ENCODE results near the gene CTSW. TPM values are rescaled to one million over a fixed set of nuclear protein-coding genes. Genes with fewer than 3 reads are reported as not detected.

CTSW gene
- total and polyA plus RNA-seq, 10 donors, result 5.6 to 38.2 (median 23.2) TPM

- intact Hi-C loops (cut with DNase I; ENCODE audit: low total_unique reads), result no loop called here
- peaks cover 16 to 58% (median 45%) of the 10 kb centered on the region in 6 donors for H3K4me1 ChIP-seq
- DNase-seq, result peak; percentile 98
- peak overlapping the region; percentile 30 to 77 (median 47) for H3K4me3 ChIP-seq
- TF ChIP-seq POLR2AphosphoS5 (IDR thresholded peaks at IDR 0.05) (peak; percentile 94 to 98 (median 96)), POLR2A (IDR thresholded peaks at IDR 0.05) (peak in 1 of 3 donors; percentile 43), CTCF (IDR thresholded peaks at IDR 0.05 in 8 of 11, conservative IDR thresholded peaks at IDR 0.05 in 3 of 11) (peak in 2 of 11 experiments; percentile 8 to 51)
- no peaks in the 10 kb centered on the region for H3K36me3 ChIP-seq
- 5 to 10% (median 6%) methylated on average over 48 to 54 of the region's 54 CpGs for WGBS, 5 donors
- peak overlapping the region; percentile 63 to 91 (median 83) for H3K27ac ChIP-seq
- H3K27me3 ChIP-seq (replicated peaks in 1 of 7), result peaks cover 0 to 11% (median 0%) of the 10 kb centered on the region in 7 donors
- H3K9me3 ChIP-seq, result no peaks in the 10 kb centered on the region
Observed at GRCh38 chr11:65873318-65874156, 6.1 kb upstream of the CTSW start.

DNA sequence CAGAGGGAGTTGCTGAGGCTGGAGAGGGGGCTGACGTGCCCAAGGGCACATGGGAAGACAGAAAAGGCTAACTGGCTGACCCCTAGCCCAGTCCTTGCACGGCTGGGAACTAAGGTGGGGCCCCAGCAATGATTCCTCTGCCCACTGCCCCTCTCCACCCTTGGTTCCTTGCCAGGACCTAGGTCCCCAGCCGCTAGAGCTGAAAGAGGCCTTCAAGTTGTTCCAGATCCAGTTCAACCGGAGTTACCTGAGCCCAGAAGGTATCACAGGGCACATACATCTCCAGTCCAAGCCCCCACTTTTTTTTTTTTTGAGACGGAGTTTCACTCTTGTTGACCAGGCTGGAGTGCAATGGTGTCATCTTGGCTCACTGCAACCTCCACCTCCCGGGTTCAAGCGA is 390 bp downstream of the CTSW start:
- Histone ChIP-seq H3K36me3 (peaks cover 0 to 39% (median 26%) of the 10 kb centered on the region in 6 donors), H3K9me3 (no peaks in the 10 kb centered on the region), H3K4me3 (peak overlapping the region in 6 of 8 donors; percentile 3 to 58 (median 28)), H3K4me1 (peaks cover 5 to 53% (median 30%) of the 10 kb centered on the region in 6 donors), H3K27me3 (replicated peaks in 1 of 7) (no peaks in the 10 kb centered on the region), H3K27ac (peak overlapping the region in 5 of 8 donors; percentile 18 to 79 (median 65))
- intact Hi-C loops (cut with DNase I; ENCODE audit: low total_unique reads), result no loop called here
- TF ChIP-seq POLR2A (IDR thresholded peaks at IDR 0.05) (no peak), CTCF (IDR thresholded peaks at IDR 0.05 in 8 of 11, conservative IDR thresholded peaks at IDR 0.05 in 3 of 11) (no peak), POLR2AphosphoS5 (IDR thresholded peaks at IDR 0.05) (no peak)
- DNase-seq, result no peak
- 61 to 81% (median 70%) methylated on average over 7 of the region's 7 CpGs for WGBS, 5 donors

GRCh38 chr11:65880844-65881421 is 1.3 kb downstream of the CTSW start:
- H3K4me3 ChIP-seq, result peak overlapping the region in 3 of 8 donors; percentile 34 to 58 (median 38)
- 38 to 55% (median 46%) methylated on average over 5 to 7 of the region's 7 CpGs for WGBS, 5 donors
- H3K9me3 ChIP-seq, result no peaks in the 10 kb centered on the region
- H3K27me3 ChIP-seq (replicated peaks in 1 of 7), result no peaks in the 10 kb centered on the region
- peaks cover 5 to 62% (median 32%) of the 10 kb centered on the region in 6 donors for H3K4me1 ChIP-seq
- intact Hi-C loops (cut with DNase I; ENCODE audit: low total_unique reads), result no loop called here
- H3K27ac ChIP-seq, result peak overlapping the region in 6 of 8 donors; percentile 8 to 79 (median 52)
- DNase-seq, result peak; percentile 73
- TF ChIP-seq POLR2AphosphoS5 (IDR thresholded peaks at IDR 0.05), result peak; percentile 22 to 34 (median 24)
- no peak for TF ChIP-seq POLR2A (IDR thresholded peaks at IDR 0.05)
- H3K36me3 ChIP-seq, result peaks cover 0 to 48% (median 33%) of the 10 kb centered on the region in 6 donors

DNA sequence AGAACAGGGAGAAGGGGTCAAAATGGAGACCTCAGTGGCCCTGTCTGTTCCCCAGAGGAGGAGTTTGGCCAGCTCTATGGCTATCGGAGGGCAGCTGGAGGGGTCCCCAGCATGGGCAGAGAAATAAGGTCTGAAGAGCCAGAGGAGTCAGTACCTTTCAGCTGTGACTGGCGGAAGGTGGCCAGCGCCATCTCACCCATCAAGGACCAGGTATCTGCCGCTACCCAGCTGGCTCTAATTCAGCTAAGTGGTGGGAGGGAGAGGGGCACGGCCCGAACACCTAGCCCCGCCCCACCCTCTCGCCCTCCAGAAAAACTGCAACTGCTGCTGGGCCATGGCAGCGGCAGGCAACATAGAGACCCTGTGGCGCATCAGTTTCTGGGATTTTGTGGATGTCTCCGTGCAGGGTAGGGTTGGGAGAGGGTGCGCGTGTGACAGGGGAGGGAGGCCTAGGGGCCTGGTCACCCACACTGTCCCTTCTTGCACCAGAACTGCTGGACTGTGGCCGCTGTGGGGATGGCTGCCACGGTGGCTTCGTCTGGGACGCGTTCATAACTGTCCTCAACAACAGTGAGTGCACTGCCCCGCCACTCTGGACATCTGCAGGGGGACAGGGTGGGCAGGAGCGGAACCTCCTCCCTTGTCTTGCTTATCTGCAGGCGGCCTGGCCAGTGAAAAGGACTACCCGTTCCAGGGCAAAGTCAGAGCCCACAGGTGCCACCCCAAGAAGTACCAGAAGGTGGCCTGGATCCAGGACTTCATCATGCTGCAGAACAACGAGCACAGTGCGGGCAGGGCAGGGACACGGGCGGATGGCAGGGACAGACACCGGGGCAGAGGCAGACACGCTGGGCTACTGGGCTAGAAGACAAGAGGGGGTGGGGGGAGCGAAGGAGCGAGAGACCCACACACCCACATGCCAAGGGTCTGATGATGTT is 2.8 kb downstream of the CTSW start:
- Histone ChIP-seq H3K27ac (no peak overlapping the region), H3K4me3 (no peak overlapping the region), H3K9me3 (no peaks in the 10 kb centered on the region), H3K36me3 (peaks cover 0 to 63% (median 38%) of the 10 kb centered on the region in 6 donors), H3K4me1 (peaks cover 10 to 76% (median 42%) of the 10 kb centered on the region in 6 donors), H3K27me3 (replicated peaks in 1 of 7) (no peaks in the 10 kb centered on the region)
- DNase-seq, result peak; percentile 72
- WGBS, 5 donors, result 90 to 96% (median 93%) methylated on average over 26 to 30 of the region's 30 CpGs
- intact Hi-C loops (cut with DNase I; ENCODE audit: low total_unique reads), result no loop called here
- TF ChIP-seq POLR2AphosphoS5 (IDR thresholded peaks at IDR 0.05) (peak in 1 of 3 donors; percentile 31), POLR2A (IDR thresholded peaks at IDR 0.05) (no peak), CTCF (IDR thresholded peaks at IDR 0.05 in 8 of 11, conservative IDR thresholded peaks at IDR 0.05 in 3 of 11) (no peak)

Data from spleen (tissue), 11 donors.